Stimulated activated naive B cell treated with anti-CD40 and anti-IgM and Interleukin-4, amounts not matched to agents 10 μg/mL and 1 μg/mL and 100 μg/mL, for 72 hours (primary cell): Measurements from ENCODE around the gene MEX3A.
"Not testable (repeated sequence)": the region's sequence is repeated elsewhere in the genome, so short reads cannot be mapped to it uniquely, and the experiment has no call there.

Source experiments
- ATAC-seq, 2 donors: fragments of 150-1000 bp; cut with Tn5 transposase; replicated peaks; 2 replicates each; pipeline ENCODE4 v1.10.0; 2021; ENCODE audit warnings: moderate library complexity in 1 of 2
- DNase-seq: peaks from one replicate; pipeline ENCODE4 v3.0.0; 2021
- H3K27ac Mint-ChIP-seq: one replicate; pipeline ENCODE4 v1.8.0; 2022; ENCODE audit warnings: mild to moderate bottlenecking, mixed read lengths
- H3K27me3 Mint-ChIP-seq, 2 donors: one replicate each; pipeline ENCODE4 v1.8.0; 2022; ENCODE audit warnings: mixed read lengths in 2 of 2
- H3K36me3 Mint-ChIP-seq, 2 donors: one replicate each; pipeline ENCODE4 v1.8.0; 2022; ENCODE audit warnings: mixed read lengths in 2 of 2, mild to moderate bottlenecking in 1 of 2
- H3K4me1 Mint-ChIP-seq, 2 donors: one replicate each; pipeline ENCODE4 v1.8.0; 2022; ENCODE audit warnings: mixed read lengths in 2 of 2, mild to moderate bottlenecking in 1 of 2
- H3K4me3 Mint-ChIP-seq, 2 donors: one replicate each; pipeline ENCODE4 v1.8.0; 2022; ENCODE audit warnings: mild to moderate bottlenecking in 2 of 2, mixed read lengths in 2 of 2, moderate library complexity in 1 of 2
- H3K9me3 Mint-ChIP-seq, 2 donors: one replicate each; pipeline ENCODE4 v1.8.0; 2022; ENCODE audit warnings: mixed read lengths in 2 of 2, mild to moderate bottlenecking in 1 of 2

The MEX3A gene

GRCh38 chr1:156073110-156073687 is 9.1 kb downstream of the MEX3A start:
- Mint-ChIP-seq H3K9me3 (no peaks in the 10 kb centered on the region), H3K27ac (no peak overlapping the region), H3K4me3 (no peak overlapping the region), H3K4me1 (peaks cover 8 to 12% of the 10 kb centered on the region in 2 donors), H3K36me3 (no peaks in the 10 kb centered on the region), H3K27me3 (peaks cover 0 to 5% of the 10 kb centered on the region in 2 donors)
- ATAC-seq (no peak), DNase-seq (no peak)

DNA sequence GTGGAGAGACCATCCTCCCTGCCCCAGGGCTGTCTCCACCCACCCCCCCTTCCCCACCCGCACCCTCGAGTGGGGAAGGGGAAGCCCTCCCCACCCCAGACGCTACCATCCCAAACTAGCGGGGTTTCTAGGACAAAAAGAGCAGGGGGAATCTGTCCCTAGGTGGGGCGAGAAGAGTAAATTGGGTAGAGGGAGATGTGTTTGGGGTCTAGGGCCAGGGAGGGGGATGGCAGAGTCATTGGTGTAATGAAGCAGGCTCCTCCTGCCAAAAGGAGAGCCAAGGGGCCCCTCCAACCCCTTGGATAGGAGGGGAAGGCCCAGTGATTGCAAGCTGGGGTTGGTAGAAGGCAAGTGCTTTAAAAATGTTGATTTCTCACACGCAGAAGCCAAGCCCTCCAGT is 10.0 kb downstream of the MEX3A start:
- Mint-ChIP-seq H3K4me3 (no peak overlapping the region), H3K27me3 (peaks cover 0 to 5% of the 10 kb centered on the region in 2 donors), H3K4me1 (peaks cover 8 to 10% of the 10 kb centered on the region in 2 donors), H3K36me3 (no peaks in the 10 kb centered on the region), H3K9me3 (no peaks in the 10 kb centered on the region), H3K27ac (no peak overlapping the region)
- no peak for ATAC-seq
- no peak for DNase-seq

DNA sequence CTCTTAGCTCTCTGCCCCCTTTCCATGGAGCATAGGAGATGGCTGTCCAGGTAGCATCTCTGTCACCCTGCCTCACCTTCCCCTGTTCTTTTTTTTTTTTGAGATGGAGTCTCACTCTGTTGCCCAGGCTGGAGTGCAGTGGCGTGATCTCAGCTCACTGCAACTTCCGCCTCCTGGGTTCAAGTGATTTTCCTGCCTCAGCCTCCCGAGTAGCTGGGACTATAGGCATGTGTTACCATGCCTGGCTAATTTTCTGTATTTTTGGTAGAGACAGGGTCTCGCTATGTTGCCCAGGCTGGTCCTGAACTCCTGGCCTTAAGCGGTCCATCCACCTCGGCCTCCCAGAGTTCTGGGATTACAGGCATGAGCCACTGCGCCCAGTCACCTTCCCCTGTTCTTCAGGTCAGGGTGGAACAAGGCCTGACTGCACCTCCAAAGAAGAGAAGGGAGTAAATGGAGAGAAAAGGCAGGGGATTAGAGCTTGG is 10.9 kb downstream of the MEX3A start:
- H3K27me3 Mint-ChIP-seq, H3K9me3 Mint-ChIP-seq, H3K4me3 Mint-ChIP-seq, ATAC-seq, DNase-seq, H3K36me3 Mint-ChIP-seq, H3K27ac Mint-ChIP-seq: not testable (repeated sequence)
- H3K4me1 Mint-ChIP-seq, result peaks cover 10 to 11% of the 10 kb centered on the region in 2 donors

- no peak overlapping the region for H3K4me3 Mint-ChIP-seq
- H3K27me3 Mint-ChIP-seq, result peaks cover 0 to 5% of the 10 kb centered on the region in 2 donors
- DNase-seq (no peak), ATAC-seq (no peak)
- no peak overlapping the region for H3K27ac Mint-ChIP-seq
- no peaks in the 10 kb centered on the region for H3K36me3 Mint-ChIP-seq
- peaks cover 8 to 11% of the 10 kb centered on the region in 2 donors for H3K4me1 Mint-ChIP-seq
- H3K9me3 Mint-ChIP-seq, result no peaks in the 10 kb centered on the region
These were observed 11.7 kb downstream of the MEX3A start for GRCh38 chr1:156070548-156070947.

DNA sequence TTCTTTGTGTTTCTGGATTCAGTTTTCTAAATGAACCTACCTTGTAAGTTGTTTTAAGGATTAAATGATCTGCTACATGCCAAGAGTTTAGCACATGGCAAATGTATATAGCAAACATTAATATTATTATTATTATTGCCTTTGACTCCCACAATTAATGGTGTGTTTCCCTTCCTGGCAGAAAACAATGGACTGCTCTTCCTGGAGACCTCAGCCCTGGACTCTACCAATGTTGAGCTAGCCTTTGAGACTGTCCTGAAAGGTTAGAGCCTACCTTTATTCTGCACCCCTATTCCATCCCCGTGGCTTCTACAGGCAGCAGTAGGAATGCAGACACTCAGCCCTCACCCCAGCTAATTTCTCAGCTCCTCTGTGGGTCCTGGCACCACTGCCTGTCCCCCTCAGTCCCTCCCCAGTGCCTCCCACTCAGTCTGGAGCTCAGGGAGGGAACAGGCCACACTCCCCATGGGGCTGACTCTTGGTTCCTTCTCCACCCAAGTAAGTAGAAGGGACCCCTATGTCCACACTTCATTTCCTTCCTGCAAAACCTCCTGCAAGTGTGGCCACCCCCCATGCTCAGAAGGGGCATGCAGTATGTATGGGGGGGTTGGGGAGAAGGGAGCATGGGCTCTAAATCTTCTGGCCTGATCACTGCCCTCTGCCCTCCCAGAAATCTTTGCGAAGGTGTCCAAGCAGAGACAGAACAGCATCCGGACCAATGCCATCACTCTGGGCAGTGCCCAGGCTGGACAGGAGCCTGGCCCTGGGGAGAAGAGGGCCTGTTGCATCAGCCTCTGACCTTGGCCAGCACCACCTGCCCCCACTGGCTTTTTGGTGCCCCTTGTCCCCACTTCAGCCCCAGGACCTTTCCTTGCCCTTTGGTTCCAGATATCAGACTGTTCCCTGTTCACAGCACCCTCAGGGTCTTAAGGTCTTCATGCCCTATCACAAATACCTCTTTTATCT is 12.5 kb downstream of the MEX3A start:
- DNase-seq, result no peak
- Mint-ChIP-seq H3K36me3 (no peaks in the 10 kb centered on the region), H3K27ac (no peak overlapping the region), H3K27me3 (peaks cover 0 to 5% of the 10 kb centered on the region in 2 donors), H3K9me3 (no peaks in the 10 kb centered on the region), H3K4me3 (no peak overlapping the region), H3K4me1 (peaks cover 4 to 6% of the 10 kb centered on the region in 2 donors)
- no peak for ATAC-seq

DNA sequence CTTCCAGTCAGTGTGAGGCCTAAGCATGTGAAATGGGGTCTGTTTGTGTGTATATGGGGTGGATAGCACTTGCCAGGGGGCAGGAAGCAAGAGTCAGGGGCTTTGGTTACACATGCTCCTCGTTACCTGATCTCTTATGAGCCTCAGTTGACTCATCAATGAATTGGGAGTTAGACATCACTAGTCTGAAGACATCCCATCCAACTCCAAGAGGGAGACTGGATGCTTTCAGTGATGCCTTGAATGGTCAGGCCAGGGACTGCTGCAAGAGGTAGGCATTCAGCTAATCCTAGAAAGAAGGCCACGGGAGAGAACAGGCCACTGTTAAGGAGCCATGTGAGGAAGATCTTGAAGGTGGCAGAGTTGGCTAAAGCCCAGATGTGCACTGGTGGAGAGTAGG is 15.0 kb downstream of the MEX3A start:
- no peak for DNase-seq
- Mint-ChIP-seq H3K4me1 (peaks cover 3 to 6% of the 10 kb centered on the region in 2 donors), H3K9me3 (no peaks in the 10 kb centered on the region), H3K27ac (no peak overlapping the region), H3K27me3 (peaks cover 0 to 5% of the 10 kb centered on the region in 2 donors), H3K36me3 (no peaks in the 10 kb centered on the region), H3K4me3 (no peak overlapping the region)
- no peak for ATAC-seq

- Mint-ChIP-seq H3K4me3 (no peak overlapping the region), H3K27ac (no peak overlapping the region), H3K27me3 (peaks cover 0 to 5% of the 10 kb centered on the region in 2 donors), H3K9me3 (no peaks in the 10 kb centered on the region), H3K36me3 (no peaks in the 10 kb centered on the region), H3K4me1 (peaks cover 5 to 6% of the 10 kb centered on the region in 2 donors)
- ATAC-seq, result no peak
- no peak for DNase-seq
These were observed 16.4 kb downstream of the MEX3A start for GRCh38 chr1:156065871-156066270.

- ATAC-seq (no peak), DNase-seq (no peak)
- no peak overlapping the region for H3K4me3 Mint-ChIP-seq
These were observed 17.1 kb downstream of the MEX3A start for GRCh38 chr1:156065212-156065611.

GRCh38 chr1:156064615-156065014 is 17.6 kb downstream of the MEX3A start:
- Mint-ChIP-seq H3K36me3 (no peaks in the 10 kb centered on the region), H3K4me3 (no peak overlapping the region), H3K4me1 (peaks cover 5 to 6% of the 10 kb centered on the region in 2 donors), H3K27ac (no peak overlapping the region), H3K9me3 (no peaks in the 10 kb centered on the region), H3K27me3 (no peaks in the 10 kb centered on the region)
- DNase-seq (no peak), ATAC-seq (no peak)

More at GRCh38 chr1:156065212-156065611, 17.1 kb downstream of the MEX3A start:
- Mint-ChIP-seq H3K36me3 (no peaks in the 10 kb centered on the region), H3K4me1 (peaks cover 5 to 6% of the 10 kb centered on the region in 2 donors), H3K9me3 (no peaks in the 10 kb centered on the region), H3K27me3 (peaks cover 0 to 1% of the 10 kb centered on the region in 2 donors), H3K27ac (no peak overlapping the region)

DNA sequence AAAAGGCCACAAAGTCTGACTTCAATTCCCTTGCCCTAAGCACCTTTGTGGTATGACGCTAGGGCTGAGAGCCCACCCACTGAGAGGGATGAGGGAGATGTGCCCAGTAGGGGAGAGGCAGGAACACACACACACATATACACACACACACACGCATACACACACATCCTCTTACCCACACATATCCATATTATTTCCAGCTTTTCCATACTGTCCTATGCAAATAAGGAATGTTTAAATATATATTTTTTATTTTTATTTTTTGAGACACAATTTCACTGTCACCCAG is 18.3 kb downstream of the MEX3A start:
- Mint-ChIP-seq H3K9me3 (no peaks in the 10 kb centered on the region), H3K27me3 (no peaks in the 10 kb centered on the region), H3K27ac (no peak overlapping the region), H3K4me1 (peaks cover 5 to 6% of the 10 kb centered on the region in 2 donors), H3K36me3 (peaks cover 0 to 5% of the 10 kb centered on the region in 2 donors), H3K4me3 (no peak overlapping the region)
- DNase-seq, result no peak
- ATAC-seq, result no peak

DNA sequence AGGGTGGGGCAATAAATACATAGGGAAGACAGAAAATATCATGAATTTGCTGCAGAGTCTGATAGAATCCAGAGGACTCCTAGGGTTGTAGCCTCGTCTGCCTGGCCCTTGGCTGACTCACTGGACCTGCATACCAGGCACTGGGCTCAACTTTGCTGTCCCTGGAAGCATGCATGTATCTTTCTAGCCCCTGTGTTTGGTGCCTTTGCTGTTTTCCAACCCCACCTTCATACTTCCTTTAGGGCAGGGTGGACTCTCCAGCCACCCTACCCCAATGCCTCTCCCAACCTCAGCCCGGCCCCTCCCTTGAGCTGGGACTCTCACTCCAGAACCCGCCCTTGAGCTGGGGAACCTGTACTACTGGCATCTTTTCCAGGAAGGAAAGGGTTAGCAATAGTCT is 20.1 kb downstream of the MEX3A start:
- ATAC-seq (no peak), DNase-seq (no peak)
- Mint-ChIP-seq H3K9me3 (no peaks in the 10 kb centered on the region), H3K27me3 (no peaks in the 10 kb centered on the region), H3K36me3 (peaks cover 8 to 15% of the 10 kb centered on the region in 2 donors), H3K27ac (no peak overlapping the region), H3K4me1 (peaks cover 6 to 9% of the 10 kb centered on the region in 2 donors), H3K4me3 (no peak overlapping the region)

DNA sequence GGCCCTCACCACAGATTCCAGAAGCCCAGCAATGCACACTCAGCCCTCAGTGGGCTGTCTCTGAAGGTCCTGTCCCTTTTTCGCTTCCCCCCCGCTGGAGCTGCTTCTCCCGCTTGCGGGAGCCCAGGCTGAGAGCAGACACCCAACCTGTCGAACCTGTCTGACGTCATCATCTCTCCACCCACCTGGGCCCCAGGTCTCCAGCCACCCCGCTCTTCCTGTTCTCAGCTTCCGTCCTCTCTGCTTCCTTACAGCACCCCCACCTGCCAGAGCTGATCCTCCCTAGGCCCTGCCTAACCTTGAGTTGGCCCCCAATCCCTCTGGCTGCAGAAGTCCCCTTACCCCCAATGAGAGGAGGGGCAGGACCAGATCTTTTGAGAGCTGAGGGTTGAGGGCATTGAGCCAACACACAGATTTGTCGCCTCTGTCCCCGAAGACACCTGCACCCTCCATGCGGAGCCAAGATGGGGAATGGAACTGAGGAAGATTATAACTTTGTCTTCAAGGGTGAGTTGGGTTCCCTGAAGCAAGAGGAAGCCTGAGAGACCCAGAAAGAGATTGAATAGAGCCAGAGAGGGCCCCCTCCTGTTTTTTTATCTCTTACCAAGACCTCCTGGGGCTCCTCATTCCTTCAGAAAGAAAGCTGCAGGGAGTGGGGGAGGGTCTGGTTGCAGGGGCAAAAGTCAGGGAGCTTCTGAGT is 21.2 kb downstream of the MEX3A start, which contains the start of gene RAB25:
RAB25 (plus strand) TSS at position 224 of the 700 bp plus-strand sequence; CDS start at position 465, 241 bp downstream.
- Mint-ChIP-seq H3K36me3 (peaks cover 12 to 20% of the 10 kb centered on the region in 2 donors), H3K4me3 (no peak within 1 kb of the TSS), H3K9me3 (no peaks in the 10 kb centered on the region), H3K27ac (peak within 1 kb of the TSS; percentile 11), H3K4me1 (peaks cover 6 to 11% of the 10 kb centered on the region in 2 donors), H3K27me3 (no peaks in the 10 kb centered on the region)
- ATAC-seq (no peak), DNase-seq (no peak)

DNA sequence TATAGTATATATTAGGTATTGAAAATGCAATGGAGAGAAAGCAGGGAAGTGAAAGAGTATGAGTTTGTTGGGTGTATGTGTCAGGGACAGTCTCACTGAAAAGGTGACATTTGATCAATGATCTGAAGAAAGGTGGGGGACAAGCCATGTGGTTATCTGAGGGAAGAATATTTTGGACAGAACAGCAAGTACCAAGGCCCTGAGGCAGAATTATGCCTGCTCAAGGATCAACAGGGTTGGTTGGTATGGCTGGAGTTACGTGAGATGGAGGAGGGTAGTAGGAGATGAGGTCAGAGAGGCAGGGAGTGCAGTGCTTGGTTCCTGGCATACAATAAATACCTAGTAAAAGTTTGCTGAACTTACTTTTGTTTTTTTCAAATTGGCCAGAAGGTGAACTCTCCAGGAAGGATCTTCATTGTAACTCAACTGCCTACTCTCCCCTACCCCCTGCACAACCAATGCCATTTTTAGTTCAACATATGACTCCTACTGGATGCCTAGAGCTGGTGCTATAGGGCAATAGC is 25.9 kb downstream of the MEX3A start:
- peak overlapping the region in 1 of 2 donors; percentile 37 for H3K4me3 Mint-ChIP-seq
- ATAC-seq (no peak), DNase-seq (no peak)
- H3K9me3 Mint-ChIP-seq, result no peaks in the 10 kb centered on the region
- H3K4me1 Mint-ChIP-seq, result peaks cover 18 to 31% of the 10 kb centered on the region in 2 donors
- H3K27me3 Mint-ChIP-seq, result no peaks in the 10 kb centered on the region
- peaks cover 12 to 20% of the 10 kb centered on the region in 2 donors for H3K36me3 Mint-ChIP-seq
- H3K27ac Mint-ChIP-seq, result peak overlapping the region; percentile 72
